GM08714 (cell line): ENCODE results near the gene ZNF784.

Experiments used
- H3K4me3 ChIP-seq: fragments of 200-500 bp; sonication (Bioruptor generic); 2 replicates; pipeline ENCODE4 v1.5.1; 2014; ENCODE audit warnings: mild to moderate bottlenecking, low read length, inconsistent platforms
- ZNF274 ChIP-seq: IDR thresholded peaks from 2 replicates; pipeline ENCODE4 v1.6.1; 2012; ENCODE audit warnings: mild to moderate bottlenecking, low read depth, low read length

ZNF784 gene

DNA sequence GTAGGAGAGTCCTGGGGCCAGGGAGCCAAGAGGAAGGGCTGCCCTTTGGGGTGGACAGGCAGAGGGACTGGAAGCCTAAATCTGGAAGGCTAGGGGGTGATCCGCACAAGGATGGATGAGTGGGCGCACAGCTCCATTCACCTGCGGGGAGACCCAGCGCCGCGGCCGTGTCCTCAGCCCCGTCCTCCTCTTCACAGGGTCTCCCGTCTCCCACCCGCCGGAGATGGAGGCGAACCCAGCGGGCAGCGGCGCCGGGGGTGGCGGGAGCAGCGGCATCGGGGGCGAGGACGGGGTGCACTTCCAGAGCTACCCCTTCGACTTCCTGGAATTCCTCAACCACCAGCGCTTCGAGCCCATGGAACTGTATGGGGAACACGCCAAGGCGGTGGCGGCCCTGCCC, 11.0 kb downstream of the ZNF784 start:
- no peak overlapping the region for H3K4me3 ChIP-seq

GRCh38 chr19:55611983-55612645, 12.3 kb downstream of the ZNF784 start:
- TF ChIP-seq ZNF274 = no peak
- H3K4me3 ChIP-seq = no peak overlapping the region

More for the DNA sequence above, 11.0 kb downstream of the ZNF784 start:
- TF ChIP-seq ZNF274 = no peak

GRCh38 chr19:55611300-55611982, 12.9 kb downstream of the ZNF784 start:
- no peak for TF ChIP-seq ZNF274
- no peak overlapping the region for H3K4me3 ChIP-seq

- H3K4me3 ChIP-seq = no peak overlapping the region
- TF ChIP-seq ZNF274 = no peak
Measured at GRCh38 chr19:55609326-55609725, 15.0 kb downstream of the ZNF784 start.

GRCh38 chr19:55606817-55607216, 17.5 kb downstream of the ZNF784 start:
- no peak for TF ChIP-seq ZNF274
- H3K4me3 ChIP-seq = peak overlapping the region; percentile 92; the same call in 1 of the 2 replicates

- no peak for TF ChIP-seq ZNF274
- peak overlapping the region; percentile 92; the same call in 1 of the 2 replicates for H3K4me3 ChIP-seq
Measured at GRCh38 chr19:55606471-55606787, 17.9 kb downstream of the ZNF784 start.

- peak within 1 kb of the TSS; percentile 92 for H3K4me3 ChIP-seq
- TF ChIP-seq ZNF274 = no peak
Measured at GRCh38 chr19:55605637-55606470, 18.5 kb downstream of the ZNF784 start, which contains the start of gene ZNF865. Gene ZNF865 (plus strand): TSS chr19:55605647. CDS start chr19:55613619, 7,972 bp downstream.

- no peak for TF ChIP-seq ZNF274
- H3K4me3 ChIP-seq = peak overlapping the region; percentile 92; the same call in 1 of the 2 replicates
Measured at GRCh38 chr19:55605207-55605636, 19.1 kb downstream of the ZNF784 start.

- H3K4me3 ChIP-seq = no peak overlapping the region; the same call in 1 of the 2 replicates
- TF ChIP-seq ZNF274 = no peak
Measured at GRCh38 chr19:55603581-55604292, 20.6 kb downstream of the ZNF784 start.

GRCh38 chr19:55603115-55603514, 21.3 kb downstream of the ZNF784 start:
- H3K4me3 ChIP-seq = no peak overlapping the region
- no peak for TF ChIP-seq ZNF274

- TF ChIP-seq ZNF274 = no peak
Measured at GRCh38 chr19:55602104-55603001, 22.0 kb downstream of the ZNF784 start.

GRCh38 chr19:55601084-55601483, 23.3 kb downstream of the ZNF784 start:
- H3K4me3 ChIP-seq = peak overlapping the region; percentile 84
- no peak for TF ChIP-seq ZNF274

More at GRCh38 chr19:55602104-55603001, 22.0 kb downstream of the ZNF784 start:
- H3K4me3 ChIP-seq = no peak overlapping the region

- TF ChIP-seq ZNF274 = no peak
- peak overlapping the region; percentile 84 for H3K4me3 ChIP-seq
Measured at GRCh38 chr19:55600662-55601028, 23.7 kb downstream of the ZNF784 start.
